Neural cell (in vitro differentiated cells): ENCODE measurements around the gene MOGAT2. TPM values are rescaled to one million over a fixed set of nuclear protein-coding genes. Genes with fewer than 3 reads are reported as not detected.

ENCODE experiments used
- H2AFZ ChIP-seq: fragments of 200-600, 300-800 bp; sonication (generic), shearing (Covaris generic); 2 replicates; pipeline ENCODE4 v1.6.0; 2014; ENCODE audit warnings: low read depth, mild to moderate bottlenecking, antibody characterized with exemption, low read length, moderate library complexity
- H3F3A ChIP-seq: fragments of 200-600 bp; shearing (Covaris generic); 2 replicates; pipeline ENCODE4 v1.6.1; 2016; ENCODE audit warnings: mild to moderate bottlenecking, moderate library complexity, mixed read lengths, antibody characterized with exemption, low read length; ENCODE audit not compliant: insufficient read depth, poor library complexity, severe bottlenecking
- H3K27ac ChIP-seq: fragments of 200-600, 300-800 bp; sonication (generic), shearing (Covaris generic); 2 replicates; pipeline ENCODE4 v1.5.1; 2014; ENCODE audit warnings: mild to moderate bottlenecking, low read length, moderate library complexity
- H3K27me3 ChIP-seq: fragments of 300-800, 200-600 bp; sonication (generic), shearing (Covaris generic); 2 replicates; pipeline ENCODE4 v1.6.0; 2014; ENCODE audit warnings: mild to moderate bottlenecking, low read depth, low read length, moderate library complexity; ENCODE audit not compliant: insufficient read depth
- H3K36me3 ChIP-seq: fragments of 300-800, 200-600 bp; sonication (generic), shearing (Covaris generic); 2 replicates; pipeline ENCODE4 v1.5.1; 2014; ENCODE audit warnings: mild to moderate bottlenecking, antibody characterized with exemption, low read length, moderate library complexity; ENCODE audit not compliant: insufficient read depth
- H3K4me2 ChIP-seq: fragments of 300-800, 200-600 bp; sonication (generic), shearing (Covaris generic); 2 replicates; pipeline ENCODE4 v1.6.0; 2014; ENCODE audit warnings: mild to moderate bottlenecking, low read length
- H3K4me3 ChIP-seq: fragments of 300-800, 200-600 bp; sonication (generic), shearing (Covaris generic); 2 replicates; pipeline ENCODE4 v1.5.1; 2014; ENCODE audit warnings: mild to moderate bottlenecking, low read length, moderate library complexity
- H3K79me2 ChIP-seq: fragments of 200-600 bp; shearing (Covaris generic); replicated peaks from 2 replicates; pipeline ENCODE4 v1.6.0; 2014; ENCODE audit warnings: mild to moderate bottlenecking, low read length, moderate library complexity; ENCODE audit not compliant: insufficient read depth
- H3K9ac ChIP-seq: fragments of 300-800, 200-600 bp; sonication (generic), shearing (Covaris generic); 2 replicates; pipeline ENCODE4 v1.6.1; 2016; ENCODE audit warnings: mild to moderate bottlenecking, low read length, mixed read lengths
- H3K9me2 ChIP-seq: fragments of 200-600 bp; shearing (Covaris generic); 2 replicates; pipeline ENCODE4 v1.6.1; 2016; ENCODE audit warnings: mild to moderate bottlenecking, low read length, mixed read lengths; ENCODE audit not compliant: insufficient read depth
- H3K9me3 ChIP-seq: fragments of 200-600, 300-800 bp; sonication (generic), shearing (Covaris generic); 2 replicates; pipeline ENCODE4 v1.6.1; 2016; ENCODE audit warnings: mild to moderate bottlenecking, mixed run types, low read length, moderate library complexity, mixed read lengths
- H4K20me1 ChIP-seq: fragments of 200-600 bp; shearing (Covaris generic); 2 replicates; pipeline ENCODE4 v1.6.1; 2016; ENCODE audit warnings: mild to moderate bottlenecking, mixed run types; ENCODE audit not compliant: insufficient read depth
- CTCF ChIP-seq: fragments of 450-650 bp; IDR thresholded peaks from 2 replicates; pipeline ENCODE4 v1.5.1; 2014; ENCODE audit warnings: antibody characterized with exemption, mild to moderate bottlenecking, moderate library complexity; ENCODE audit not compliant: poor library complexity, severe bottlenecking
- EP300 ChIP-seq: fragments of 450-650 bp; conservative IDR thresholded peaks from 2 replicates; pipeline ENCODE4 v1.6.1; 2014; ENCODE audit warnings: antibody characterized with exemption, mild to moderate bottlenecking, moderate library complexity; ENCODE audit not compliant: poor library complexity, severe bottlenecking
- EZH2 ChIP-seq: fragments of 200-600, 300-800 bp; shearing (Covaris generic), sonication (generic); IDR thresholded peaks from 2 replicates; pipeline ENCODE4 v1.6.1; 2014; ENCODE audit warnings: antibody characterized with exemption, low read length, borderline replicate concordance, mild to moderate bottlenecking; ENCODE audit not compliant: insufficient read depth, poor library complexity, severe bottlenecking
- MXI1 ChIP-seq: fragments of 450-650 bp; conservative IDR thresholded peaks from 2 replicates; pipeline ENCODE4 v1.6.1; 2014; ENCODE audit warnings: antibody characterized with exemption, mild to moderate bottlenecking; ENCODE audit not compliant: poor library complexity, severe bottlenecking
- POLR2AphosphoS5 ChIP-seq: IDR thresholded peaks from 2 replicates; pipeline ENCODE4 v1.6.1; 2012
- RAD21 ChIP-seq: fragments of 450-650 bp; conservative IDR thresholded peaks from 2 replicates; pipeline ENCODE4 v1.6.1; 2014; ENCODE audit warnings: antibody characterized with exemption, mild to moderate bottlenecking, moderate library complexity
- REST ChIP-seq: IDR thresholded peaks from 2 replicates; pipeline ENCODE4 v1.6.1; 2012; ENCODE audit warnings: borderline replicate concordance
- SMC3 ChIP-seq: fragments of 450-650 bp; conservative IDR thresholded peaks from 2 replicates; pipeline ENCODE4 v1.6.1; 2014; ENCODE audit warnings: antibody characterized with exemption, mild to moderate bottlenecking, moderate library complexity; ENCODE audit not compliant: poor library complexity
- TAF1 ChIP-seq: IDR thresholded peaks from 2 replicates; pipeline ENCODE4 v1.6.1; 2012; ENCODE audit warnings: low read depth
- polyA plus RNA-seq: library from polyadenylated mRNA; depleted of rRNA; stranded (reverse); fragments of >200 nt; gene quantifications from 2 replicates; pipeline ENCODE4 v1.2.3, GENCODE V29; 2014

Gene MOGAT2
- polyA plus RNA-seq, 1 donor from 2014 or later, result not detected

GRCh38 chr11:75735181-75735845 is 17.7 kb downstream of the MOGAT2 start:
- Histone ChIP-seq H3K4me3 (no peak overlapping the region), H3K27ac (no peak overlapping the region), H3K9ac (no peak overlapping the region), H4K20me1 (no peaks in the 10 kb centered on the region), H3K4me2 (no peak overlapping the region), H3K79me2 (no peaks in the 10 kb centered on the region), H3K27me3 (no peaks in the 10 kb centered on the region), H2AFZ (no peak overlapping the region), H3K36me3 (no peaks in the 10 kb centered on the region), H3K9me3 (no peaks in the 10 kb centered on the region), H3K9me2 (no peaks in the 10 kb centered on the region), H3F3A (no peaks in the 10 kb centered on the region)
- TF ChIP-seq SMC3 (no peak), RAD21 (no peak), EP300 (no peak), EZH2 (no peak)

- H2AFZ ChIP-seq, result no peak overlapping the region
- no peak overlapping the region for H3K27ac ChIP-seq
- no peak for TF ChIP-seq EZH2
- TF ChIP-seq CTCF, result no peak
- no peak for TF ChIP-seq MXI1
- TF ChIP-seq RAD21, result no peak
- TF ChIP-seq REST, result no peak
- TF ChIP-seq TAF1, result no peak
- TF ChIP-seq SMC3, result no peak
- TF ChIP-seq POLR2AphosphoS5, result no peak
- TF ChIP-seq EP300, result no peak
- no peak overlapping the region for H3K4me2 ChIP-seq
- no peak overlapping the region for H3K4me3 ChIP-seq
- no peak overlapping the region for H3K9ac ChIP-seq
- no peaks in the 10 kb centered on the region for H3K9me3 ChIP-seq
- no peaks in the 10 kb centered on the region for H3K9me2 ChIP-seq
- H4K20me1 ChIP-seq, result no peaks in the 10 kb centered on the region
- H3K36me3 ChIP-seq, result no peaks in the 10 kb centered on the region
- no peaks in the 10 kb centered on the region for H3F3A ChIP-seq
- no peaks in the 10 kb centered on the region for H3K27me3 ChIP-seq
- no peaks in the 10 kb centered on the region for H3K79me2 ChIP-seq
Observed at GRCh38 chr11:75737314-75737713, 19.7 kb downstream of the MOGAT2 start.

GRCh38 chr11:75740681-75741080 is 23.0 kb downstream of the MOGAT2 start:
- Histone ChIP-seq H3K9me2 (no peaks in the 10 kb centered on the region), H2AFZ (no peak overlapping the region), H3K27ac (no peak overlapping the region), H3K4me3 (no peak overlapping the region), H3K9me3 (no peaks in the 10 kb centered on the region), H3K4me2 (no peak overlapping the region), H3F3A (no peaks in the 10 kb centered on the region), H3K9ac (no peak overlapping the region), H3K79me2 (no peaks in the 10 kb centered on the region), H3K27me3 (no peaks in the 10 kb centered on the region), H3K36me3 (no peaks in the 10 kb centered on the region), H4K20me1 (no peaks in the 10 kb centered on the region)
- TF ChIP-seq CTCF, result no peak
- no peak for TF ChIP-seq RAD21
- TF ChIP-seq EP300, result no peak
- TF ChIP-seq MXI1, result no peak
- TF ChIP-seq REST, result no peak
